Gastrocnemius medialis (tissue), 4 donors: ENCODE data around the gene NAPSA. TPM values are rescaled to one million over a fixed set of nuclear protein-coding genes. Genes with fewer than 3 reads are reported as not detected.

Experiments used
- ATAC-seq, 2 donors: fragments of 150-250 bp; one replicate each; pipeline ENCODE4 v1.9.1; 2016
- DNase-seq, 2 donors: peaks; one replicate each; pipeline ENCODE4 v3.0.0-alpha.2; 2019
- H3K27ac ChIP-seq, 4 donors: fragments of 200-600 bp; sonication (generic); 1 replicate in 1 of 4; 2 replicates in 3 of 4; pipeline ENCODE4 v1.5.1; 2016 to 2018; ENCODE audit warnings: mild to moderate bottlenecking in 2 of 4, moderate library complexity in 1 of 4
- H3K27me3 ChIP-seq, 3 donors: fragments of 200-600 bp; sonication (generic) in 2 of 3; 1 replicate in 1 of 3; 2 replicates in 2 of 3; pipeline versions ENCODE4 v1.5.1 to v1.6.0; 2016 to 2019; ENCODE audit warnings: mild to moderate bottlenecking in 1 of 3, moderate library complexity in 1 of 3
- H3K36me3 ChIP-seq, 2 donors: fragments of 200-600 bp; sonication (generic) in 1 of 2; one replicate each; pipeline ENCODE4 v1.5.1; 2017 to 2018
- H3K4me1 ChIP-seq, 2 donors: fragments of 200-600 bp; sonication (generic) in 1 of 2; one replicate each; pipeline ENCODE4 v1.5.1; 2016 to 2017; ENCODE audit warnings: mild to moderate bottlenecking in 2 of 2
- H3K4me3 ChIP-seq, 4 donors: fragments of 200-600 bp; sonication (generic) in 3 of 4; 1 replicate in 1 of 4; 2 replicates in 3 of 4; pipeline ENCODE4 v1.5.1; 2016 to 2019; ENCODE audit warnings: mild to moderate bottlenecking in 2 of 4
- H3K9me3 ChIP-seq, 3 donors: fragments of 200-600 bp; sonication (generic) in 2 of 3; 1 replicate in 1 of 3; 2 replicates in 2 of 3; pipeline ENCODE4 v1.5.1; 2016 to 2019
- CTCF ChIP-seq, 5 experiments: fragments of 450-650 bp in 3 of 5; fragments of 200-600 bp in 2 of 5; sonication (generic) in 2 of 5; IDR thresholded peaks in 4 of 5; conservative IDR thresholded peaks in 1 of 5; 1 replicate in 4 of 5; 2 replicates in 1 of 5; pipeline ENCODE4 v1.5.1; 2016 to 2019; ENCODE audit warnings: antibody characterized with exemption in 5 of 5, mild to moderate bottlenecking in 3 of 5, moderate library complexity in 3 of 5
- POLR2A ChIP-seq, 2 donors: fragments of 450-650 bp; IDR thresholded peaks; one replicate each; pipeline ENCODE4 v1.6.1; 2017; ENCODE audit warnings: antibody characterized with exemption in 2 of 2, mild to moderate bottlenecking in 2 of 2, moderate library complexity in 2 of 2
- in situ Hi-C, 4 donors: fragments of 200-750 bp; cut with MboI; loops; one replicate each; pipeline versions ENCODE4 v1.15.0 to v1.8.0; 2017; ENCODE audit warnings: low sequenced_read_pairs in 4 of 4
- intact Hi-C: fragments of 100-400 bp; cut with DNase I; formaldehyde crosslinking; loops from one replicate; pipeline ENCODE4 v1.15.1; 2023; ENCODE audit warnings: low total_unique reads
- total RNA-seq, 4 donors: library from RNA; depleted of rRNA; stranded (reverse); fragments of >200 nt; gene quantifications; one replicate each; pipeline versions ENCODE4 v1.1.0 to v1.2.3, GENCODE V29; 2016

Gene NAPSA
- under 1 TPM in 1 of 4 donors, not detected in 3; 0.09 TPM for total RNA-seq

DNA sequence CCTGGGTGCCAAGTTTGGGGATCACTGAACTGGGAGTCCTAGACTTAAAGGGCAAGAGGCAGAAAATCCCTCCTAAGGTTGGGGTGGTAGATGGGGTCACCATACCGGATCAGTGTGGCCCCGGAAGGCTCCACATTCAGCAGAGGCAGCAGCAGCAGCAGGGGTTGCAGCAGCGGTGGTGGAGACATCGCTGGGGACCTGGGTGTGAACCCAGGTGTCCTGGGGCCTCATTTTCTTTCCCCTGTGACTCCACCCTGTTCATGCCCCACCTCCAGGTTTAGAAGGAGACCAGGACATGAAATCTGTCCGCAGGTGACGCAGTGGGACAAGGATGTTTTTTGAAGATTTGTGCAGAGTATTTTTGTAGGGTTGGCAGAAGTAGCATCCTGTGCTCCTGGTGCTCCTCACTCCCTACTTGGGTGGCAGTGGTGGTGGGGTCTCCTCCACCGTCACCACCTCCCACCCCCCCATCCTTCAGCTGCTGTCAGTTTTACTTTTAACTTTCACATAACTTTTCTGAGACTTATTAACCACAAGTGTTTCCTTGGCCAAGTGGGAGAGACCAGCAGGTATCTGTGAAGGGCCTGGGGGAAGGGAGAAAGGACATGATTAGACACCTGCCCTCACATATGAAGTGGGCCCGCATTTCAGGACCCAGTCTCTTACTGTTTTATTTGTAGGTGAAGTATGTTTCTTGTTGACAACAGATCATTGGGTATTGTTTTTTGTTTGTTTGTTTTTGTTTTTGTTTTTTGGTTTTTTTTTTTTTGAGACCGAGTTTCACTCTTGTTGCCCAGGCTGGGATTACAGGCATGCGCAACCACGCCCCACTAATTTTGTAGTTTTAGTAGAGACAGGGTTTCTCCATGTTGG is at the start of gene NAPSA:
Gene NAPSA, minus strand, starts transcription at position 206 of the 873 bp plus-strand sequence. Its CDS starts 18 bp downstream, at position 188.
- no peaks in the 10 kb centered on the region for H3K27me3 ChIP-seq
- TF ChIP-seq POLR2A (IDR thresholded peaks at IDR 0.05) (no peak), CTCF (IDR thresholded peaks at IDR 0.05 in 4 of 5, conservative IDR thresholded peaks at IDR 0.05 in 1 of 5) (no peak)
- no peaks in the 10 kb centered on the region for H3K9me3 ChIP-seq
- H3K4me1 ChIP-seq, result peaks cover 0 to 3% of the 10 kb centered on the region in 2 donors
- no peaks in the 10 kb centered on the region for H3K36me3 ChIP-seq
- no peak within 1 kb of the TSS for H3K27ac ChIP-seq
- DNase-seq, result no peak
- no peak within 1 kb of the TSS for H3K4me3 ChIP-seq
- ATAC-seq, result no peak
- intact Hi-C loops, result no loop called here
- in situ Hi-C loops, result loop anchor here (5.0 to 25.0 kb wide), 4 partner anchors 49 to 419 kb away; partner anchors contain the start of gene SPIB (in 2 of the 4)

DNA sequence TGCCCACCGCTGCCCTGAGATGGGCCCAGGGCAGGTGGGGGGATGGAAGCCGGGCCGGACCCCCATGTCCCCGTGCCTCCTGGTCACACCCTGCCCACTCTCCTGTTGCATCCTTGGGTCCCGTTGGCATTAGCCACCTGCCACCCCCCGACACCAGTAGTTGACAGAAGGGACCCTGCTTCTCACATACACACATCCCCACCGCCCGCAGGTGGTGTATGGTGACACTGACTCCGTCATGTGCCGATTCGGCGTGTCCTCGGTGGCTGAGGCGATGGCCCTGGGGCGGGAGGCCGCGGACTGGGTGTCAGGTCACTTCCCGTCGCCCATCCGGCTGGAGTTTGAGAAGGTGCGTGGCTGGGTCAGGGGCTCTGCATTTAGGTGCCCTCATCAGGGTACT is 48.1 kb upstream of the NAPSA start:
- Histone ChIP-seq H3K4me3 (no peak overlapping the region), H3K27me3 (peaks cover 0 to 5% (median 2%) of the 10 kb centered on the region in 3 donors), H3K4me1 (peaks cover 0 to 3% of the 10 kb centered on the region in 2 donors), H3K27ac (no peak overlapping the region), H3K36me3 (peaks cover 0 to 9% of the 10 kb centered on the region in 2 donors), H3K9me3 (no peaks in the 10 kb centered on the region)
- no peak for ATAC-seq
- intact Hi-C loops (no loop called here), in situ Hi-C loops (loop anchor here in 2 of 4 donors (10.0 kb wide), 1 partner anchor 49 kb away; the partner anchor contains the start of gene NAPSA (in 2 of the 2))
- TF ChIP-seq POLR2A (IDR thresholded peaks at IDR 0.05) (no peak), CTCF (IDR thresholded peaks at IDR 0.05 in 4 of 5, conservative IDR thresholded peaks at IDR 0.05 in 1 of 5) (no peak)
- no peak for DNase-seq

GRCh38 chr19:50413096-50413495 is 47.7 kb upstream of the NAPSA start:
- ATAC-seq, result no peak
- in situ Hi-C loops, result loop anchor here in 2 of 4 donors (10.0 kb wide), 1 partner anchor 48 kb away; the partner anchor contains the start of gene NAPSA (in 2 of the 2)
- no peak for TF ChIP-seq POLR2A (IDR thresholded peaks at IDR 0.05)
- TF ChIP-seq CTCF (IDR thresholded peaks at IDR 0.05 in 4 of 5, conservative IDR thresholded peaks at IDR 0.05 in 1 of 5), result no peak
- peaks cover 0 to 10% of the 10 kb centered on the region in 2 donors for H3K36me3 ChIP-seq
- DNase-seq, result no peak
- H3K27ac ChIP-seq, result no peak overlapping the region
- intact Hi-C loops, result no loop called here
- H3K4me1 ChIP-seq, result no peaks in the 10 kb centered on the region
- no peaks in the 10 kb centered on the region for H3K9me3 ChIP-seq
- peaks cover 0 to under 1% (median 0%) of the 10 kb centered on the region in 3 donors for H3K27me3 ChIP-seq
- H3K4me3 ChIP-seq, result no peak overlapping the region

DNA sequence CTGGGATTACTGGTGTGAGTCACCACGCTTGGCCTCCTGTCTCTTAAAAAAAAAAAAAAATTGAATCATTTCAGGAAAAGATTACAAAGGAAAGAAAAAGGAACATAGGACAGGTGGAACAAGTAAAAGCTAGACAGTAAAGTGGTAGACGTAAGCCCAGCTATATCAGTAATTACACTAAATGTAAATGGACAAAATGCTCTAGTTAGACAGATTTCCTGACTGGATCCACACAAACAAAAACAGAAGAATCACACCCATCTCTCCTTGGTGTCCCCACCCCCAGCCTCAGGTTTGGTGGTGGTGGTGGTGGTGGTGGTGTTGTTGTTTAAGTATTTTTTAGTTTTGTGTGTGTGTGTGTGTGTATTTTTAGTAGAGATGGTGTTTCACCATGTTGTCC is 47.0 kb upstream of the NAPSA start:
- Histone ChIP-seq H3K4me1 (no peaks in the 10 kb centered on the region), H3K9me3 (no peaks in the 10 kb centered on the region), H3K36me3 (peaks cover 0 to 10% of the 10 kb centered on the region in 2 donors), H3K27me3 (no peaks in the 10 kb centered on the region), H3K4me3 (no peak overlapping the region), H3K27ac (no peak overlapping the region)
- intact Hi-C loops (no loop called here), in situ Hi-C loops (loop anchor here in 2 of 4 donors (10.0 kb wide), 1 partner anchor 48 kb away; the partner anchor contains the start of gene NAPSA (in 2 of the 2))
- ATAC-seq (no peak), DNase-seq (no peak)
- TF ChIP-seq POLR2A (IDR thresholded peaks at IDR 0.05) (no peak), CTCF (IDR thresholded peaks at IDR 0.05 in 4 of 5, conservative IDR thresholded peaks at IDR 0.05 in 1 of 5) (no peak)
